Upper lobe of left lung (tissue), 6 donors: ENCODE data around the gene LRRC39. TPM values are rescaled to one million over a fixed set of nuclear protein-coding genes. Genes with fewer than 3 reads are reported as not detected.

ENCODE experiments used
- ATAC-seq, 2 donors: fragments of 200-7000 bp; cut with Tn5 transposase; one replicate each; pipeline ENCODE4 v1.9.1; 2022; ENCODE audit warnings: mild to moderate bottlenecking in 2 of 2, moderate library complexity in 2 of 2; ENCODE audit not compliant: low FRiP score in 2 of 2
- DNase-seq, 2 donors: peaks; one replicate each; pipeline ENCODE4 v3.0.0-alpha.2; 2019 to 2020
- H3K27ac ChIP-seq, 4 donors: fragments of 200-600 bp; sonication (generic); one replicate each; pipeline ENCODE4 v1.5.1; 2016 to 2019
- H3K27me3 ChIP-seq, 4 donors: fragments of 200-600 bp; sonication (generic); one replicate each; pipeline ENCODE4 v1.5.1; 2017 to 2019
- H3K36me3 ChIP-seq, 4 donors: fragments of 200-600 bp; sonication (generic); one replicate each; pipeline ENCODE4 v1.5.1; 2016 to 2019
- H3K4me1 ChIP-seq, 4 donors: fragments of 200-600 bp; sonication (generic); one replicate each; pipeline ENCODE4 v1.5.1; 2018 to 2019
- H3K4me3 ChIP-seq, 4 donors: fragments of 200-600 bp; sonication (generic); one replicate each; pipeline ENCODE4 v1.5.1; 2017 to 2019; ENCODE audit warnings: mild to moderate bottlenecking in 2 of 4, moderate library complexity in 1 of 4
- H3K9me3 ChIP-seq, 4 donors: fragments of 200-600 bp; sonication (generic); one replicate each; pipeline ENCODE4 v1.5.1; 2018 to 2019
- CTCF ChIP-seq, 6 experiments: fragments of 450-650 bp in 4 of 6; fragments of 200-600 bp in 2 of 6; sonication (generic) in 2 of 6; IDR thresholded peaks; one replicate each; pipeline ENCODE4 v1.5.1; 2016 to 2019; ENCODE audit warnings: antibody characterized with exemption in 6 of 6
- EP300 ChIP-seq, 4 donors: sonication (generic); formaldehyde crosslinking; IDR thresholded peaks; one replicate each; pipeline ENCODE4 v1.5.1; 2017; ENCODE audit warnings: antibody characterized with exemption in 4 of 4, control low read depth in 2 of 4
- POLR2A ChIP-seq, 4 donors: fragments of 450-650 bp; IDR thresholded peaks; one replicate each; pipeline ENCODE4 v1.5.1; 2016 to 2017; ENCODE audit warnings: antibody characterized with exemption in 4 of 4, mild to moderate bottlenecking in 2 of 4
- POLR2AphosphoS5 ChIP-seq, 2 donors: sonication (generic); formaldehyde crosslinking; IDR thresholded peaks; one replicate each; pipeline ENCODE4 v1.5.1; 2017; ENCODE audit warnings: antibody characterized with exemption in 2 of 2
- WGBS, 2 donors: methylation state at CpG; one replicate each; pipeline ENCODE4 v1.1.5; 2017 to 2018; 5-methylcytosine and 5-hydroxymethylcytosine counted together
- small RNA-seq, 4 donors: library from RNA; depleted of rRNA; stranded (forward); fragments of <200 nt; gene quantifications; one replicate each; pipeline ENCODE3, GENCODE V24; 2016
- total RNA-seq, 6 donors: library from RNA; depleted of rRNA in 4 of 6; stranded (reverse); fragments of >200 nt in 4 of 6; gene quantifications; one replicate each; pipeline versions ENCODE4 v1.1.0 to v1.2.1, GENCODE V29; 2016 to 2021
- donor health status: DM: no; HTN: no; CAD: no; lungs with moderate emphysema.
- donor health status: DM: no; HTN: yes; CAD: no; lungs with severe emphysema.

The LRRC39 gene
- total RNA-seq, 6 donors from 2014 or later = 0.86 to 7.2 (median 2.8) TPM; not detected in 1

- H3K4me3 ChIP-seq = no peak overlapping the region
- no peak for TF ChIP-seq POLR2AphosphoS5 (IDR thresholded peaks at IDR 0.05)
- H3K27me3 ChIP-seq = no peaks in the 10 kb centered on the region
- WGBS, 2 donors = 94 to 97% methylated on average over 4 of the region's 4 CpGs
- H3K4me1 ChIP-seq = no peaks in the 10 kb centered on the region
- DNase-seq (no peak), ATAC-seq (no peak)
- H3K27ac ChIP-seq = no peak overlapping the region
- H3K9me3 ChIP-seq = no peaks in the 10 kb centered on the region
- H3K36me3 ChIP-seq = peaks cover 0 to 38% (median 6%) of the 10 kb centered on the region in 4 donors
Observed at GRCh38 chr1:100107696-100108095, 70.4 kb downstream of the LRRC39 start.

- TF ChIP-seq EP300 (IDR thresholded peaks at IDR 0.05) (no peak), CTCF (IDR thresholded peaks at IDR 0.05) (no peak), POLR2AphosphoS5 (IDR thresholded peaks at IDR 0.05) (no peak), POLR2A (IDR thresholded peaks at IDR 0.05) (no peak)
- no peak overlapping the region for H3K4me3 ChIP-seq
- ATAC-seq (no peak), DNase-seq (no peak)
- no peaks in the 10 kb centered on the region for H3K9me3 ChIP-seq
- 96% methylated on average over 2 of the region's 2 CpGs for WGBS, 2 donors
- no peaks in the 10 kb centered on the region for H3K27me3 ChIP-seq
- H3K27ac ChIP-seq = no peak overlapping the region
- peaks cover 0 to 47% (median 6%) of the 10 kb centered on the region in 4 donors for H3K36me3 ChIP-seq
- no peaks in the 10 kb centered on the region for H3K4me1 ChIP-seq
Observed at GRCh38 chr1:100101564-100101963, 76.5 kb downstream of the LRRC39 start.

- Histone ChIP-seq H3K27ac (no peak overlapping the region), H3K36me3 (peaks cover 0 to 33% (median 5%) of the 10 kb centered on the region in 4 donors), H3K27me3 (no peaks in the 10 kb centered on the region), H3K4me3 (no peak overlapping the region), H3K9me3 (no peaks in the 10 kb centered on the region), H3K4me1 (no peaks in the 10 kb centered on the region)
- WGBS, 2 donors = 68 to 80% methylated on average over 1 of the region's 1 CpG
- TF ChIP-seq CTCF (IDR thresholded peaks at IDR 0.05) = no peak
- TF ChIP-seq POLR2AphosphoS5 (IDR thresholded peaks at IDR 0.05) = no peak
- no peak for TF ChIP-seq EP300 (IDR thresholded peaks at IDR 0.05)
- no peak for TF ChIP-seq POLR2A (IDR thresholded peaks at IDR 0.05)
- DNase-seq = no peak
- no peak for ATAC-seq
Observed at GRCh38 chr1:100100202-100100601, 77.9 kb downstream of the LRRC39 start.

Small RNA genes within 50 kb of the gene (small RNA-seq; reads per million reads assigned to genes)
- gene AC093019.1 = 0 reads per million in 4 donors
- gene RPL23AP90 = 0 reads per million in 4 donors

Other genes with a start within 250 kb of the LRRC39 start
- gene SLC35A3, start 208.3 kb downstream of the LRRC39 start, total RNA-seq = 10 to 100 TPM; 19.9 to 49.7 (median 25.2) TPM
- gene SASS6, start 45.3 kb downstream of the LRRC39 start, total RNA-seq = 1 to 10 TPM; 1.5 to 4.9 (median 2.3) TPM
- 10 to 100 TPM in 5 of 6 donors, 1 to 10 TPM in 1; 7.1 to 22.2 (median 11.6) TPM for gene TRMT13, start 45.1 kb downstream of the LRRC39 start, total RNA-seq
- gene DBT, start 71.6 kb upstream of the LRRC39 start, total RNA-seq = 10 to 100 TPM in 3 of 6 donors, 1 to 10 TPM in 3; 4.4 to 17.1 (median 9.8) TPM
- 10 to 100 TPM; 12.1 to 36.4 (median 30.3) TPM for gene RTCA, start 88.0 kb upstream of the LRRC39 start, total RNA-seq
- gene CDC14A, start 174.2 kb upstream of the LRRC39 start, total RNA-seq = 10 to 100 TPM in 5 of 6 donors, 1 to 10 TPM in 1; 9.6 to 56.6 (median 22.1) TPM